Inflammatory macrophage treated with lipopolysaccharide for 4 hours (primary cell): ENCODE results near the gene NUDT16.

Source experiments
- DNase-seq: peaks from one replicate; pipeline ENCODE4 v3.0.0-alpha.2; 2020

The NUDT16 gene

GRCh38 chr3:131381445-131382291 is at the start of gene NUDT16:
Gene NUDT16 (plus strand): TSS chr3:131381774. CDS start chr3:131381805, 31 bp downstream.
- DNase-seq, result peak; percentile 100

- no peak for DNase-seq
Observed at GRCh38 chr3:131338948-131339640, 42.5 kb upstream of the NUDT16 start.

- no peak for DNase-seq
Observed at GRCh38 chr3:131341761-131342160, 39.8 kb upstream of the NUDT16 start.

GRCh38 chr3:131348911-131349310 is 32.7 kb upstream of the NUDT16 start:
- DNase-seq, result no peak

- no peak for DNase-seq
Observed at GRCh38 chr3:131349454-131349853, 32.1 kb upstream of the NUDT16 start.

- no peak for DNase-seq
Observed at GRCh38 chr3:131349946-131350347, 31.6 kb upstream of the NUDT16 start.

GRCh38 chr3:131350506-131350905 is 31.1 kb upstream of the NUDT16 start:
- no peak for DNase-seq

- no peak for DNase-seq
Observed at GRCh38 chr3:131353016-131353877, 28.3 kb upstream of the NUDT16 start.

GRCh38 chr3:131353986-131354385 is 27.6 kb upstream of the NUDT16 start:
- DNase-seq, result no peak

GRCh38 chr3:131356006-131356595 is 25.5 kb upstream of the NUDT16 start:
- DNase-seq, result no peak

GRCh38 chr3:131357275-131357674 is 24.3 kb upstream of the NUDT16 start:
- no peak for DNase-seq

- DNase-seq, result no peak
Observed at GRCh38 chr3:131360191-131360755, 21.3 kb upstream of the NUDT16 start.

GRCh38 chr3:131361066-131361463 is 20.5 kb upstream of the NUDT16 start:
- DNase-seq, result peak; percentile 71

- DNase-seq, result peak; percentile 91
Observed at GRCh38 chr3:131361464-131362421, 19.8 kb upstream of the NUDT16 start.

GRCh38 chr3:131363275-131363674 is 18.3 kb upstream of the NUDT16 start:
- no peak for DNase-seq

GRCh38 chr3:131370935-131371687 is 10.5 kb upstream of the NUDT16 start:
- peak; percentile 68 for DNase-seq

GRCh38 chr3:131371688-131372066 is 9.9 kb upstream of the NUDT16 start:
- DNase-seq, result peak; percentile 40

- DNase-seq, result no peak
Observed at GRCh38 chr3:131374741-131375140, 6.8 kb upstream of the NUDT16 start.

- DNase-seq, result peak; percentile 45
Observed at GRCh38 chr3:131380821-131381444, 641 bp upstream of the NUDT16 start.
